M059J (cell line): ENCODE data around the gene TMEM92. TPM values are rescaled to one million over a fixed set of nuclear protein-coding genes. Genes with fewer than 3 reads are reported as not detected.
"Not testable (repeated sequence)": the region's sequence is repeated elsewhere in the genome, so short reads cannot be mapped to it uniquely, and the experiment has no call there.

Experiments used
- DNase-seq: peaks from one replicate; pipeline ENCODE4 v3.0.0-alpha.2; 2012; ENCODE audit warnings: low read depth
- total RNA-seq: library from RNA; depleted of rRNA; stranded (reverse); fragments of >200 nt; shearing (Covaris generic); gene quantifications from 2 replicates; pipeline ENCODE4 v1.2.3, GENCODE V29; 2014

Gene TMEM92
- total RNA-seq, 1 experiment from 2014 or later = 0.99 TPM

DNA sequence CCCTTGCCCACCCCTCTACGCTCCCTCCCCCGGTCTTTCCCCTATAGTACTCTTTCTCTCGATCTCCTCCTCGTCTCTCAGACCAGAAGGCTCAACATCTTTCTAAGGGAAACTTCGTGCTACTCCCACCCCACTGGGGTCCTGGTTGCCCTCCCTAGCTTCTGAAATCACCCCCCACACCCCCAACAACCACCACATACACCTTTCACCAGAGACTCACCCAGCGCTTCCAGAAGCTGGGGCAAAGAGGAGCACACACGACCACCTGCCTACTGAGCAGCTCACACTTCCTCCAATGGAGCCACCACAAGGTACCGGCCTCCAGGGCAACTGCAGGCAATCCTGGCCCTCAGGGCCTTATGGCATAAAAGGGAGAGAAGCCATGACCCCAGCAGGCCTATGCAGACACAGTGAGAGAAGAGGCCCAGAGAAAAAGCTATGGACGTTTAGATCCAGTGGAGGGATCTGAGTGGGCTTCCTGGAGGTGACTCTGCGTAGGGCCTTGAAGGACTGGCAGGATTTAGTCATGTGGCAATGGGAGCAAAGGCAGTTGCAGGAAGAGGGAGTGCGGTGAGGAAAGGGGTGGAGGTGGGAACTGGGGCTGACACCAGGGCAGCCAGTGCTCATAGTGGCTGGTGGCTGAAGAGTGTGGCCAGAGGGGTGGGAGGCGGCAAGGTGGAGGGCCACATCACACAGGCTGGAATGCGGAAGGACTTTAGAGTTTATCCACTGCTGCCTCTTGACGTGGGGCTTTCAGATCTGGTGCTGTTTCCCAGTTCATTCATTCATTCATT is 12.1 kb upstream of the TMEM92 start:
- no peak for DNase-seq

DNA sequence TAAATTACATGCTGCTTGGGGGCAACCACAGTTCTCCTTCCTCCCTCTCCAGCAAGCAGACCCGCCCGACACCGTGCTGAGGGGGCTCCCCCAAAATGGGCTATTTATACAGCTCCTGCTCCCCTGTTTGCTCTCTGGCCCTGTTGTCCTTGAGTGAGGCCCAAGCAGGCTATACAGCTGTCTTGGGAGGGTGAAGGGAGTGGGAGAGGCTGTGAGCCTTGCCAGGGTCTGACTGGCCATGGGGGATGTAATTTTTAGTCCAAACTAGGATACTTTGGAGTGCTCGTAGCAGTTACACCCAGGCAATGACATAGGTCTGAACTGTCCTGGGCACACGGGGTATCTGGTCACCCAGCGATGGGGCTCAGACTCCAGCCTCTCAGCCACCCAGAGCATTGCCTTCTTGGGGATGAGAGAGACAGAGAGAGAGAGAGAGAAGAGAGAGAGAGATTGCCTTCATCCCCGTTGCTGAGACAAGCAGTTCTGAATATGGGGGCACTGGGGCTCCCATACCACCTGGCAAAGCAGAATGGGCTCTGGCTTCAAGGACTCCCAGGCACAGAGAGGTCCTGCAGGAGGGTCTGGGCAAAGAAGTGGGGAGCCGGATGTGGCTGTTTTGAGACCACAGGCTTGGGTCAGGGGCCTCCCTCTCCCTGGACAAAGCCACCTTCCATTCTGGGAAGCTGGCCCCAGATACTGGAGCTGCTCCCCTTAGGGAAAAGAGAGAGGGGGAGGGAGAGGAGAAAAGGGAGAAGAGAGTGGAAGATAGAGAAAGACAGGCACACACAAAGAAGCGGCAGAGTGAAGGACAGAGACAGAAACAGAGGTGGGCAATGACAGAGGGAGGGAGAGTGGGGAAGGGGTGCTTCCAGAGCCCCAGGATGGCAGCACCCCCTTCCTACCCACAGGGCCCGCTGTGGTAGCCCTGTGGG is 10.7 kb upstream of the TMEM92 start:
- no peak for DNase-seq

DNA sequence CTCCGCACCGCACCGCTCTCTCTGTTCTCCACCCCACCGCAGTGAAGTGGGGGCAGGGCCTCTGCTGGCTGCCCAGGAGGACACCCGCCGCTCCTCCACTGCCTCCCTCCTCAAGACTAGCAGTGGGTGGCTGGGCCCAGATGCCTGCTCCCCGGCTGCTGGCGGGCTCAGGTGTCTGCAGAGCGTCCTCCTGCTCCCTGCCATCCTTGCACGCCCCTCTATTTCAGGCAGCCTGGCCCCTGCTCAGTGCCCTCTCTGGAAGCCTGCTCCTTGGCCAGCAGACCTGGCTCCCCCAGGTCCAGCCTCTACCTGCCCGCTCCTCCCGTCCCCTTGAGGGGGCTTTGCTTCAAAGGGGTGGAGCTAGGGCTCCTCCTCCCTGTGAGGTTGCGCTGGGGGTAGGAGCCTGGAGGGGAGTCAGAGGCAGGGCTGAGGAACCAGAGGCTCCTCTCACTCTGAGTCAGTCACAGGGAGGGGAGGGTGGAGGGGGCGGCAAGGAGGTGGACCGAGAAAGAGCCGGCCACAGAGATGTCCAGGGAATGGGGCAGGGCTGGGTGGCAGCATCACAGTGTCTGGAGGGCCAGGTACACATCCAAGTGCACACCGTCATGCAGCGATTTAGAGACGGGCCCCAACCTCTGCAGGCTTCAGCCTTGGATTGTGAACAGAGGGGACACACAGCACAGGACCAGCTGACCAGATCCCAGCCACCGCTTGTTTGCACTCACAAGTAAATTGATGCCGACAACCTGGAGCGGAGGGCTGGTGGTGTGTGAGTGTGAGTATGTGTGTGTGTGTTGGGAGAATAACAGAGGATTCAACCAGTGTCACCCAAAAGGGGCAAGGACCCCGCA is 9.8 kb upstream of the TMEM92 start:
- peak; percentile 42 for DNase-seq

DNA sequence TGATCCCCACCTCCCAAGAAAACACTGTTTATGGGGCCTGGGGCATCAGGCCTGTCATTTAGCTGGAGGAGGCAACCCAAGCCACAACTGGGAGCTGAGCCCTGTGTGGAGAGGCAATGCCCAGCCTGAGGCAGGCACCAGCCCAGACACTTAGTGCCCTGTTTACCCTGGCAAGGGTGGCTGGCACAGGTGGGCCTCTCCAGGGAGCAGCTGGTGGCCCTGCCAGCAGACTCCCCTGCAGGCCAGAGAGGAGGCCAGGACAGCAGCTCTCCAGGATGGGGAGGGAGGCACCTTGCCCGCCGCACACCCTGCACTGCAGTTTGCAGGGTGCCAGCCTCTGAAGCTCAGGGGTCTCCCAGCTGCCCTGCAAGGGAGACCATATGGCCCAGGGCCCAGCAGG is 9.1 kb upstream of the TMEM92 start:
- DNase-seq = no peak

DNA sequence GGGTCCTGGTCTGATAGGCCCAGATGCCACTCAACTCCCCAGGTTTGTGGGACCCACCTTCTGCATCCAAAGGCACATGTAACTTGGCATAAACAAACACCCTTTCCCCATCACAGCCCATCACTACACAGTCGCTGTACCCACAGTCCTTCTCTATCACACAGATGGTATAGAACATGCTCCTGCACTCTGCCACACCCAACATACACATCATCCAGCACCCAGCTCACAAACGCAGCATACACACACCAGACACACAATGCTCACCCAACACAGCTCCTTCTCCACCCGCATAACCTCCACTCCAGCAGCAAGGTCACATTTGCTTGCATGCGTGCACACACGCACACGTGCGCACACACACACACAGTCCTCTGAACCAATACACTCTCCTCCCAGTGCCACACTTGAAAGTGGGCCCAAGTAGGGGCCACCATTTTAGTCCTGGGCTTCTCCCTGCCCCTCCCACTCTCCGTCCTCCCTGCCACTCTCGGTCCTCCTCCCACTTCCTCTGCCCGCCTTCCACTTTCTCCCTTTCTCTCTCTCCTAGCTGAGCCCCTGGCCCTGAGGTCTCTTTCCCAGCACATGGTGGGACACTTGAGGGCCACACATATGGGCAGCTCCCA is 8.5 kb upstream of the TMEM92 start:
- no peak for DNase-seq

DNA sequence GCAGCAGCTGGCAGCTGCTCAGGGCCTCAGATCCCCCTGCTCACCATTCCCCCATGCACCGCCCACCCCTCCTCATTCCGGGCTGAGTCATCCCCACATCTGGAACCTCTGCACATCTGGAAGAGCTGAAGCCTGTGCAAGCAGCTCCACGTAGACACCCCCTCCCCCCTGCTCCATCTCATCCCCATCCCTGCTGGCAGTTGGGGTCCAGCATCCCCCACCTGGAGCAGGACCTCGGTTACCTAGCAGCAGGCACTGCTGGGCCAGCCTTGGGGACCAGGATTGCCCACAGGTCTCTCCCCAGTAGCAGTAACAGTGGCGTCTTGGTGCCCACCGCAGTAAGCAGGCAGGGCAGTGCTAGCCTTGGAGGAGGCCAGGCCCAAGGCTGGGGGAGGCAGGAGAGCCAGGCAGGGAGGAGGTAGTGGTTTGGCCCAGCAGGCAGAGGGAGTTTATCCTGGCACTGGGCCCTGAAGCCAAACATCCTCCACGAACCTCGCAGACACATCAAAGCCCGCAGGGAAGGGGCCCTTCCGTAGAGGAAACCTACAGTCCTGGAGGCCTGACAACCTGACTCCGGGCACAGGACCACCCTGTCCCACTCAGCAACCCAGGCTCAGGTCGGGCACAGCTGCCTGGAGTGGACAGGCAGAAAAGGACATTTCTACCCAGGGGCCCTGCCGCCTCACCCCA is 7.7 kb upstream of the TMEM92 start:
- peak; percentile 85 for DNase-seq

- DNase-seq = no peak
These were observed 7.0 kb upstream of the TMEM92 start for GRCh38 chr17:50267074-50267841.

- no peak for DNase-seq
These were observed 6.2 kb upstream of the TMEM92 start for GRCh38 chr17:50268026-50268425.

- no peak for DNase-seq
These were observed 5.5 kb upstream of the TMEM92 start for GRCh38 chr17:50268743-50269275.

DNA sequence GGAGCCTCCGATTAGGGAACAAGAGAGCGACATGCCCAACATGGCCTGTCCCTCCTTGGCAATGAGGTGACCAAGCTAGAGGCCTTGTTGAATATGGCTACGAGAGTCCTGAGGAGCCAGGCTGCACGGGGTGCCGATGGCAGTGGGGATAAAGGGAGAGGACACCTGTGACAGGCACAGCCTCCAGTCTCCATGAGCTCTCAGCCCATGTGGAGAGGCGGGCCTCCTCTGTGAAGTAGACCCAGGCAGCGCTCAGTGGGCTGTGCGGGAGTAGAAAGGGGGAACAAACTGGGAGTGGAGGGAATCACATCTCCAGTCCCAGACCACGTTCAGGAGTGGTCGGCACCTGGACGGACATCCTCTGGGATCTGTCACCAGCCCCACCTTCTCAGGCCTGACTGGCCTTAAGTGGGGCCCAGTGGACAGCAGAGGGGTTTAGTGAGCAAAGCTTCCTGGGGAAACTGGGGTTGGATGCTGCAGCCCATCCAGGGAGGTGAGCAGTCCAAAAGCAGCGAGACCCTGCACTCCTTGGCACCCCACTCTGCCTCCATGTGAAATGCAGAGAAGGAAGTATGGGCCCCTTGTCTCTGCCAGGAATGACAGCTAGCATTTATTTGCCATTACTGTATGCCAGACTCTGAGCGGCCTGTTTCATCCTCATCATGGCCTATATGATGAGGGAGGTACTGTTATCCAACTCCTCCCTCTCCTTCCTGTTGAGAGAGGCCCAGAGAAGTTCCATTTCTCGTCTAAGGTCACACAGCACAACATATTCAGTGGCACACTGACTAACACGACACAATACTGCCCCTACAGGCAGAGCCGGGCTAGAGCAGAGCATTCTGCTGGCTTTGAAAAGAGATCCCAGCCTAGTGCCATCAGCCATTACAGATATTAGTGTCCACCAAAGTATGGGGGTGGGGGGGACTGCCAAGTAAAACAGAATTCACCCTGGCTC is 4.5 kb upstream of the TMEM92 start:
- peak; percentile 67 for DNase-seq

GRCh38 chr17:50270435-50271362 is 3.6 kb upstream of the TMEM92 start:
- no peak for DNase-seq

- DNase-seq = not testable (repeated sequence)
These were observed 2.9 kb upstream of the TMEM92 start for GRCh38 chr17:50271363-50271750.

GRCh38 chr17:50272246-50272645 is 2.0 kb upstream of the TMEM92 start:
- no peak for DNase-seq

GRCh38 chr17:50272711-50273653 is 1.3 kb upstream of the TMEM92 start:
- DNase-seq = peak; percentile 53

DNA sequence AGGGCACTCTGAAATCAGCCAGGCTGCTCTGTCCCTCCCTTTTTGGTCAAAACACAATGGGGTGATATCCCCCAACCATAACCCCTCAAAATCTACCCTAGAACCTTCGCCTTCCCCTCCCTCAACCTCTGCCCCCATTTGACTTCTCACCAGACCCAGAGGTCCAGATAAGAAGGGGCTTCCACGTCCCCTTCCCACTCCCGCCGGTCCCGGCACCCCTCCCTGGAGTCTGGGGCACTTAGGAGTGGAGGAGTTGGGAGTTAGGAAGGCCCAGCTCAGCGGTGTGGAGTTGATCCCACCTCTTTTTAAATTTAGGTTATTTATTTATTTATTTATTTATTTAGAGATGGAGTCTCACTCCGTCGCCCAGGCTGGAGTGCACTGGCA is 619 bp upstream of the TMEM92 start:
- DNase-seq = no peak

DNA sequence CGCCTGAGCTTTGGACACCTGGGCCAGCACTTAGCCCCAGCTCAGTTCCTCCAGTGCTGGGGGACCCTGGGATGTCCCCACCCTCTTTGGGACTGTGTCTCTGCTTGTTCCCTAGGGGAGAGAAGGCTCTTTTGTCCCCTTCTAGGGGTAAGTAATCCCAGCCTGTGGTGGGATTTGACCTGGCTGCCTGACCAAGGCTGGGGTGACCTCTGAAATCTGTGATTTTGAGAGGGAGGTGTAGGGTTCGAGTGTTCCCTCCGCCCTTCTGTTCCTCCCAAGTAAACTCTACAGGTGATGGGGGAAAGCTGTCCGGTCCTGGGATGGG is 593 bp downstream of the TMEM92 start:
- no peak for DNase-seq

DNA sequence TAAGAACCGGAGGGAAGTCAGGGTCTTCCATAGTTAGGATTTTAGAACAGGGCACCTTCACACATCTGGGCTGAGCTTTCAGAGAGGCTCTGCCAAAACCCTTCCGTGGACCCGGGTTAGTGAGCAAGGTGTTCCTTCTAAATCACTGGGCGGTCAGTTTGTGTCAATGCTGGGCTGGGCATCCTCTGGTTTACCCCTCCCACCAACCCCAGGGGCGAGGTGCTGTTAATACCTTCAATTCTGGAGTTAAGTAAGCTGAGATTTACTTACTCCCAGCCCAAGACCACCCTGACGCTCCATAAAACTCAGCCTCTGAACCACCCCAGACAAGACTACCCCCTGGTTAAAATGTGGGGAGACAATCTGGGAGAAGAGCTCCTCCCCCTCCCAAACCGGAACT is 1.0 kb downstream of the TMEM92 start:
- no peak for DNase-seq
